ENCODE measurements around the gene PTGIS. TPM values are rescaled to one million over a fixed set of nuclear protein-coding genes. Genes with fewer than 3 reads are reported as not detected.
A peak's percentile ranks its signal among the peaks of the same experiment; 100 is the strongest.

The PTGIS gene
- total and polyA plus RNA-seq, 12 donors = 6.5 to 66.8 (median 20.2) TPM

GRCh38 chr20:49542514-49542991 is 25.4 kb downstream of the PTGIS start:
- intact Hi-C loops (cut with DNase I) = loop anchor here in 9 of 10 donors (2.0 to 10.0 kb wide), 7 partner anchors 65 to 382 kb away; no protein-coding TSS in a partner anchor
- H3K4me1 ChIP-seq = peaks cover 0 to 4% (median 0%) of the 10 kb centered on the region in 9 donors
- H3K36me3 ChIP-seq = peaks cover 0 to 86% (median 9%) of the 10 kb centered on the region in 9 donors
- ATAC-seq (peak in 5 of 8 donors; percentile 11 to 36 (median 23)), DNase-seq (no peak)
- peaks cover 0 to 18% (median 0%) of the 10 kb centered on the region in 11 donors for H3K9me3 ChIP-seq
- H3K27ac ChIP-seq = peak overlapping the region in 4 of 10 donors; percentile 12 to 35 (median 32)
- H3K27me3 ChIP-seq = no peaks in the 10 kb centered on the region
- no peak overlapping the region for H3K4me3 ChIP-seq
- 90 to 94% methylated on average over 4 of the region's 4 CpGs for WGBS, 2 donors
- TF ChIP-seq CTCF (IDR thresholded peaks at IDR 0.05) = no peak

- H3K36me3 ChIP-seq = peaks cover 0 to 87% (median 9%) of the 10 kb centered on the region in 9 donors
- DNase-seq (peak; percentile 61 to 68), ATAC-seq (peak in 7 of 8 donors; percentile 60 to 82 (median 75))
- TF ChIP-seq CTCF (IDR thresholded peaks at IDR 0.05) = peak; percentile 60 to 87 (median 80)
- H3K9me3 ChIP-seq = peaks cover 0 to 18% (median 0%) of the 10 kb centered on the region in 11 donors
- intact Hi-C loops (cut with DNase I) = loop anchor here (1.0 to 10.0 kb wide), 9 partner anchors 65 to 383 kb away; no protein-coding TSS in a partner anchor
- no peaks in the 10 kb centered on the region for H3K27me3 ChIP-seq
- H3K4me1 ChIP-seq = peaks cover 0 to 4% (median 0%) of the 10 kb centered on the region in 9 donors
- H3K4me3 ChIP-seq = no peak overlapping the region
- 49 to 52% methylated on average over 18 of the region's 18 CpGs for WGBS, 2 donors
- H3K27ac ChIP-seq = peak overlapping the region in 4 of 10 donors; percentile 12 to 35 (median 32)
Observed at GRCh38 chr20:49541733-49542513, 26.0 kb downstream of the PTGIS start.

DNA sequence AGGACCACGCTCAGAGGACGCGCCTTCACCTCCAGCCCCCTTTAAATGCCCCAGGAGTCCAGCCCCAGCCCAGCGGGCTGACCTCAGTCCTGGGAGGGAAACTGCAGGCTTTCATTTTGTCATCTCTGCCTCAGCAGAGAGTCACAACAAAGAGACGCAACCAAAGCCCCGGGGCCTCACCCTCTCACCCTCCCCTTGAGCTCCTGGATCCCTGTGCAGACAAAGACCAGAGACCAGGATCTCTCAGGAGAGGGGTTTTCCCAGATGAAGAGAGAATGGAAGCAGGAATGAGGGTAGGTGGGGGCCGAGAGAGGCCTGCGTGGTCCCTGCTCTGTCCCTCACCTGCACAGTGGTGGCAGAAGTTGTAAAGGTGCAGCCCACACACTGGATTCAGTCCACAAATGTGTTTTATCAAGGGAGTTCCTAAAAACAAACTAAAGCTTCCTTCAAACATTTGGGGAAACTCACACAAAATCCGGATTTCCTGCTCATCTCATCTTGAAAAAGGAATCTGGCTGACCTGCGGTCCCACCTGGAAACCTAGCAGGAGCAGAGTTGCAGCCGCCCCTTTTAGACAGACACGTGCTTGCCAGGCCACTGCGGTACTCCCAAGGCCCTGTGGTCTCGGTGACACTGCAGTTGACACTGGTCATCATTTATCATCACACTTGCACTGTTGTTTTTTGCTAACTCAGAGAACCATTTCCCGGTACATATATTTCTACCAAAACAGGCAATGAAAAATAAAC is 27.1 kb downstream of the PTGIS start:
- no peak for TF ChIP-seq CTCF (IDR thresholded peaks at IDR 0.05)
- Histone ChIP-seq H3K27ac (no peak overlapping the region), H3K36me3 (peaks cover 0 to 86% (median 9%) of the 10 kb centered on the region in 9 donors), H3K4me1 (peaks cover 0 to 4% (median 0%) of the 10 kb centered on the region in 9 donors), H3K27me3 (no peaks in the 10 kb centered on the region), H3K4me3 (no peak overlapping the region), H3K9me3 (peaks cover 0 to 17% (median 0%) of the 10 kb centered on the region in 11 donors)
- ATAC-seq = no peak
- whole genome bisulfite sequencing, 2 donors = 90% methylated on average over 15 of the region's 15 CpGs
- intact Hi-C loops (cut with DNase I) = loop anchor here in 9 of 10 donors (1.0 to 10.0 kb wide), 9 partner anchors 66 to 384 kb away; no protein-coding TSS in a partner anchor
- no peak for DNase-seq

GRCh38 chr20:49540232-49540620 is 27.7 kb downstream of the PTGIS start:
- TF ChIP-seq CTCF (IDR thresholded peaks at IDR 0.05) = no peak
- 87 to 92% methylated on average over 6 of the region's 6 CpGs for WGBS, 2 donors
- Histone ChIP-seq H3K9me3 (peaks cover 0 to 11% (median 0%) of the 10 kb centered on the region in 11 donors), H3K4me1 (peaks cover 0 to 4% (median 0%) of the 10 kb centered on the region in 9 donors), H3K4me3 (no peak overlapping the region), H3K27ac (no peak overlapping the region), H3K27me3 (no peaks in the 10 kb centered on the region), H3K36me3 (peaks cover 0 to 85% (median 9%) of the 10 kb centered on the region in 9 donors)
- intact Hi-C loops (cut with DNase I) = loop anchor here in 9 of 10 donors (2.0 to 10.0 kb wide), 7 partner anchors 67 to 385 kb away; no protein-coding TSS in a partner anchor
- DNase-seq (no peak), ATAC-seq (no peak)

Measured in heart right ventricle (tissue), 16 donors.